Measurements from ENCODE around the gene KCNE3.

GRCh38 chr11:74412321-74412720, 55.0 kb downstream of the KCNE3 start:
- TF ChIP-seq CTCF (IDR thresholded peaks at IDR 0.05; ENCODE audit: borderline replicate concordance, extremely low read depth, low read length, poor library complexity, severe bottlenecking) (no peak), EZH2 (IDR thresholded peaks at IDR 0.05; ENCODE audit: borderline replicate concordance, low read depth, low read length, severe bottlenecking) (no peak)
